ENCODE results near the gene MATCAP1.

- no peak for TF ChIP-seq EZH2 (IDR thresholded peaks at IDR 0.05; ENCODE audit: insufficient read depth, poor library complexity, severe bottlenecking)
- TF ChIP-seq EZH2phosphoT487 (IDR thresholded peaks at IDR 0.05; ENCODE audit: insufficient read depth, low read depth), result no peak
These were observed 19.3 kb upstream of the MATCAP1 start for GRCh38 chr16:67202956-67203493.

Data from GM23248 (cell line).